Measurements from ENCODE around the gene PWWP2B. TPM values are rescaled to one million over a fixed set of nuclear protein-coding genes. Genes with fewer than 3 reads are reported as not detected.

PWWP2B gene
- total and polyA plus RNA-seq, 2 of the 8 experiments (the other 6 are each of a cell fraction or from before 2014, with no cell fraction given): 5.3 to 10.8 TPM

DNA sequence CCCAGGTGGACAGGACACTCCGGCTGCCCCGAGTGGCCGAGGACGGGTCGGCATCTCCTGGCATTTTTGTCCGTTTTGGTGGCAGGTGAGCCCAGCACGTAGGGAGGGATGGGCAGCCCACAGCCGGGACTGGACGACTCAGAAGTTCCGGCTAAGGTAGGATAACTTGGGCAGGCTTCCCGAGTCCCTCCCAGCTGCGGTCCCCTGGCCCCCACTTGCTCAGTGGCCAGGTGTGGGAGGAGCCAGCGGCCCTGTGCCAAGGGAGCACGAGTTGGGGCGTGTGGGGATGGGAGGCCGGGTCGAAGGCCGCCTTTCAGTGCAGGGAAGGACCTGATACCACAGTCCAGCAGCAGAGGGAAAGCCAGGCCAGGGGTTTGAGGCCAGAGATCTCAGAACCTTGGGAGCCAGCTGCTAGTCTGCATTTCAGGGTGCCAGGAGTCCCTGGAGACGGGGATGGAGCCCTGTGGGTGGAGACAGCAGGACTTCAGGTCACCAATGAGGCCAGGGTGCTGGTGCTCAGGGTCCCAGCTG, 58.5 kb downstream of the PWWP2B start:
- ChIA-PET CTCF (ENCODE audit: partially characterized antibody) (interaction anchor here (0.6 to 4.4 kb wide), 13 partner anchors 12 to 263 kb away, joined by 3 to 28 read pairs (median 5); no protein-coding TSS in a partner anchor), POLR2A (ENCODE audit: partially characterized antibody) (no interaction called here)
- TF ChIP-seq CBX5 (IDR thresholded peaks at IDR 0.05; ENCODE audit: low read depth, low read length) (no peak), EZH2 (IDR thresholded peaks at IDR 0.05; ENCODE audit: low read depth, low read length, severe bottlenecking) (no peak), POU5F1 (IDR thresholded peaks at IDR 0.05; ENCODE audit: low read depth, low read length) (no peak), CREB1 (IDR thresholded peaks at IDR 0.05) (no peak), SP1 (IDR thresholded peaks at IDR 0.05; ENCODE audit: low read depth, low read length) (no peak), ZNF274 (IDR thresholded peaks at IDR 0.05; ENCODE audit: borderline replicate concordance, extremely low read depth, low read length) (no peak), HDAC2 (IDR thresholded peaks at IDR 0.05; ENCODE audit: borderline replicate concordance in 1 of 2, low read depth in 2 of 2, low read length in 2 of 2) (no peak), GABPA (IDR thresholded peaks at IDR 0.05; ENCODE audit: borderline replicate concordance, insufficient read depth, low read length) (no peak), TBP (IDR thresholded peaks at IDR 0.05; ENCODE audit: low read depth, low read length) (no peak), SP2 (IDR thresholded peaks at IDR 0.05; ENCODE audit: low read length) (no peak)
- TF ChIP-seq, protein P1, sequence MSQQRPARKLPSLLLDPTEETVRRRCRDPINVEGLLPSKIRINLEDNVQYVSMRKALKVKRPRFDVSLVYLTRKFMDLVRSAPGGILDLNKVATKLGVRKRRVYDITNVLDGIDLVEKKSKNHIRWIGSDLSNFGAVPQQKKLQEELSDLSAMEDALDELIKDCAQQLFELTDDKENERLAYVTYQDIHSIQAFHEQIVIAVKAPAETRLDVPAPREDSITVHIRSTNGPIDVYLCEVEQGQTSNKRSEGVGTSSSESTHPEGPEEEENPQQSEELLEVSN (IDR thresholded peaks at IDR 0.05): no peak

More for the DNA sequence above, 58.5 kb downstream of the PWWP2B start:
- Histone ChIP-seq H4K91ac (replicated peaks; ENCODE audit: insufficient read length, low read length) (no peak overlapping the region), H2AK5ac (ENCODE audit: low read depth, low read length) (no peak overlapping the region), H3K23ac (ENCODE audit: insufficient read length) (no peak overlapping the region), H3K4me1 (replicated peaks in 1 of 4; ENCODE audit: control insufficient read depth in 3 of 4, insufficient read depth in 4 of 4, low read length in 3 of 4) (peaks cover 0 to 11% (median 7%) of the 10 kb centered on the region in 4 experiments; a peak in 6 of 7 replicates), H3K4me2 (ENCODE audit: insufficient read depth in 1 of 2, low read depth in 2 of 2, low read length in 2 of 2) (no peak overlapping the region), H3K27ac (ENCODE audit: low read depth, low read length) (no peak overlapping the region), H2BK15ac (ENCODE audit: low read length) (no peak overlapping the region), H3K14ac (ENCODE audit: insufficient read length) (no peak overlapping the region), H3K4ac (replicated peaks; ENCODE audit: insufficient read length, low read depth, low read length) (no peak overlapping the region), H4K8ac (ENCODE audit: extremely low read depth, insufficient read depth, low read length) (no peak overlapping the region), H4K5ac (ENCODE audit: insufficient read length, low read depth, low read length) (no peak overlapping the region), H3K56ac (replicated peaks; ENCODE audit: insufficient read length, low read depth, low read length) (no peak overlapping the region), H4K20me1 (replicated peaks in 1 of 2; ENCODE audit: control insufficient read depth in 1 of 2, insufficient read depth in 2 of 2, low read length in 2 of 2) (peaks cover 0 to 1% of the 10 kb centered on the region in 2 experiments), H2BK20ac (ENCODE audit: low read length) (no peak overlapping the region), H3K23me2 (ENCODE audit: low read depth, low read length) (no peaks in the 10 kb centered on the region), H3K9me3 (ENCODE audit: insufficient read depth in 2 of 2, low read depth in 1 of 2, low read length in 1 of 2) (no peaks in the 10 kb centered on the region), H2BK120ac (replicated peaks; ENCODE audit: low read depth, low read length) (no peak overlapping the region), H3K79me1 (ENCODE audit: low read depth, low read length) (no peaks in the 10 kb centered on the region), H2BK5ac (ENCODE audit: low read depth, low read length) (no peak overlapping the region), H3K4me3 (ENCODE audit: extremely low read depth in 1 of 4, insufficient read depth in 2 of 4, low read depth in 3 of 4, low read length in 4 of 4) (no peak overlapping the region), H2AFZ (ENCODE audit: low read length) (no peak overlapping the region), H3K27me3 (replicated peaks in 1 of 4; ENCODE audit: control insufficient read depth in 3 of 4, extremely low read depth in 1 of 4, insufficient read depth in 3 of 4, low read length in 3 of 4) (peaks cover 0 to 6% (median 0%) of the 10 kb centered on the region in 4 experiments; a peak in 2 of 7 replicates), H3K79me2 (ENCODE audit: control insufficient read depth in 1 of 2, insufficient read depth in 2 of 2, low read length in 2 of 2) (no peaks in the 10 kb centered on the region), H3K18ac (ENCODE audit: extremely low read depth, low read length) (no peak overlapping the region), H3K9ac (replicated peaks in 1 of 4; ENCODE audit: extremely low read depth in 1 of 4, low read depth in 3 of 4, low read length in 3 of 4) (no peak overlapping the region), H2BK12ac (ENCODE audit: low read depth, low read length) (0 out of 2 replicates have a peak overlapping the region, but pooled peaks have one; percentile 39), H3K36me3 (ENCODE audit: control insufficient read depth in 2 of 4, insufficient read depth in 4 of 4, low read length in 3 of 4) (no peaks in the 10 kb centered on the region)
- no peak for DNase-seq (ENCODE audit: low read depth in 1 of 2, low spot score in 2 of 2)
- FAIRE-seq: no peak
- 89% methylated on average over 19 of the region's 19 CpGs; no CpG with 5 or more reads in 1 of the 2 experiments for WGBS, 2 experiments (ENCODE audit: extremely low coverage in 1 of 2, insufficient coverage in 1 of 2, insufficient read length in 1 of 2, insufficient replicate concordance in 2 of 2, low coverage in 1 of 2, low lambda C conversion rate in 2 of 2, missing lambda C conversion rate in 1 of 2)

Measured in H1 (cell line).